Esophagus squamous epithelium (tissue), 4 donors: ENCODE data around the gene ADH1B.

Experiments used
- POLR2A ChIP-seq, 4 donors: fragments of 450-650 bp; IDR thresholded peaks; one replicate each; pipeline ENCODE4 v1.6.1; 2017; ENCODE audit warnings: antibody characterized with exemption in 4 of 4, mild to moderate bottlenecking in 4 of 4, moderate library complexity in 3 of 4
- TF ChIP-seq, protein P1 (sequence below), 6 experiments: fragments of 450-650 bp in 4 of 6; fragments of 200-600 bp in 2 of 6; sonication (generic) in 2 of 6; IDR thresholded peaks; one replicate each; pipeline ENCODE4 v1.5.1; 2016 to 2019; ENCODE audit warnings: antibody characterized with exemption in 6 of 6, mild to moderate bottlenecking in 4 of 6, moderate library complexity in 4 of 6

DNA sequence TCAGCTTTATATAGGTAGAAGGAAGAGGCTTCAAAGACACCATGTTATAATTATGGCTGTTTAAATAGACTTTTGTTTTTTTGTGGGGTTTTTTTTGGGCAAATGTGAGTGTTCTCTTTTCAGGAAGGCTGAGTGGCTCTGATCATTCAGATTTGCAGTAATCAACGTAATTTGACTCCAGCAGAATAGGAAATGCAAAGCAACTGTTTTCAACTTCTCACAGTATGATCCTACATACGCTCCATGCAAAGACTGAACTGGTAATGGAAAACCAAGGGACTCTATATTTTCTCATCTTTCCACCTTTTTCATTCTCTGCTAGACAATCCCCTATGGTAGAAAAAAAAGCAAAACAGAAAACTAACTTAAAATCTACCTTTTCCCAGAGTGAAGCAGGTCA lies 10.8 kb downstream of the ADH1B start:
- TF ChIP-seq, protein P1, sequence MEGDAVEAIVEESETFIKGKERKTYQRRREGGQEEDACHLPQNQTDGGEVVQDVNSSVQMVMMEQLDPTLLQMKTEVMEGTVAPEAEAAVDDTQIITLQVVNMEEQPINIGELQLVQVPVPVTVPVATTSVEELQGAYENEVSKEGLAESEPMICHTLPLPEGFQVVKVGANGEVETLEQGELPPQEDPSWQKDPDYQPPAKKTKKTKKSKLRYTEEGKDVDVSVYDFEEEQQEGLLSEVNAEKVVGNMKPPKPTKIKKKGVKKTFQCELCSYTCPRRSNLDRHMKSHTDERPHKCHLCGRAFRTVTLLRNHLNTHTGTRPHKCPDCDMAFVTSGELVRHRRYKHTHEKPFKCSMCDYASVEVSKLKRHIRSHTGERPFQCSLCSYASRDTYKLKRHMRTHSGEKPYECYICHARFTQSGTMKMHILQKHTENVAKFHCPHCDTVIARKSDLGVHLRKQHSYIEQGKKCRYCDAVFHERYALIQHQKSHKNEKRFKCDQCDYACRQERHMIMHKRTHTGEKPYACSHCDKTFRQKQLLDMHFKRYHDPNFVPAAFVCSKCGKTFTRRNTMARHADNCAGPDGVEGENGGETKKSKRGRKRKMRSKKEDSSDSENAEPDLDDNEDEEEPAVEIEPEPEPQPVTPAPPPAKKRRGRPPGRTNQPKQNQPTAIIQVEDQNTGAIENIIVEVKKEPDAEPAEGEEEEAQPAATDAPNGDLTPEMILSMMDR (IDR thresholded peaks at IDR 0.05): no peak
- TF ChIP-seq POLR2A (IDR thresholded peaks at IDR 0.05): no peak
